Measurements from ENCODE around the gene WDR59.
"Not testable (repeated sequence)": the region's sequence is repeated elsewhere in the genome, so short reads cannot be mapped to it uniquely, and the experiment has no call there.

Gene WDR59

DNA sequence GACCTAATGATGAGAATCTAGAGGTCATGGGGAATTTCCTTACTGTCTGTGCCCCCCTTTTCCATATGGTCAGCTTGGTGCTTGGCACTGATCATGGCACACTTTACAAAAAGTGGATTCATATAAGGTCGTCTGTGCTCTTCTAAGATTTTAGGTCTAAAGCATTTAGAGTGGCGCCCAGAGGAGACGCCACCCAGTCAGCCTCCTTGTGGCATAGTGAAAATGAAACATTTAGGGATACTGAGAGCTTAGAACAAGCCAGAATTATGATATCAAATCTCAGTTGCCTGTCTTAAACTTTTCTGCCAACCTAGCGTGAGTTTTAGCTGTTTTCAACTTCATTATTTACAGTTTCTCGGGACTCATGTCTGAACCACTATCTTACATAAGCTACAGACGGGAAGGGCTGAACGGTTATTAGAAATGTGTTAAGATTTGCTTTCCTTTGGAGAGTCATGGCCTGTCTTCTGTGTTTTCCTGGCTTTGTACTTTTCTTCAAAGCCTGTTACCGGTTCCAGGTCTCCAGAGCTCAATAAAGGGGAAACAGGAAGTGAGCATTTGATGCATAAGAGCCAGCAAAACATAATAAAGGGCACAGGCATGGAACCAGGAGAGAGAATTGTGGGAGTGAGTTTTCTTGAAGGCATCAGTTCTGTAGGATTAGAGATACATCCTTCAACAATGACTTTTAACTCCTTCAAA, 27.6 kb upstream of the WDR59 start:
- peak; percentile 38 for DNase-seq

DNA sequence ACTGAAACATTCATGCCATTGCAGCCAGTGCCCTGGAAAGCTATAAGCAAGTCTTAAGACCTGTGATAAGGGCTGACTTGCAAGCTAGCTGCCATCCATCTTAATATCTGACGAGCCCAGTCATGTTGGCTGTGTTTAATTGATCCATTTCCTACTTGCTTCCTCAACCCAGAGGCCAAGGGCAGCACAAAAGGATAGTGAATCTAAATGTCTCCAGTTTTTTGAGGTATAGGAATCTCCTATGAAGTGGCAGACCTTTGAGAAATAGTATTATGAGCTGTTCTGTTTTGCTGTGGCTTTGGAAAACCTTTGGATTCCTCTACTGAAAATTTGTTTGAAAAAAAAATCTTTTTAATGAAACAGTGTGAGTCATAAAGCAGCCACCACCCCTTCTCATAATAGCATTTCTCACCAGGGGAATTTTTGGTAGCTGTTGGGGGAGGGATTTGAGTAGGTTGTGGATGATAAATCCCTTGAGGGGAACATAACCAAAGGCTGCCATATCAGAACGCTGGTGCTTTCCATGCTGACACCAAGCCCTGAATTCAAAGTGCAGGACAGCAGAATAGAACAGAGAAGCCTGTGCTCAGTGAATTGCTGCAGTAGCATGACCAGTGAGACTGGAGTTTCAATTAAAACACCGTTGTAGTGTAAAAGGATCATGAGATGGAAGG, 26.8 kb upstream of the WDR59 start:
- DNase-seq, result peak; percentile 37

DNA sequence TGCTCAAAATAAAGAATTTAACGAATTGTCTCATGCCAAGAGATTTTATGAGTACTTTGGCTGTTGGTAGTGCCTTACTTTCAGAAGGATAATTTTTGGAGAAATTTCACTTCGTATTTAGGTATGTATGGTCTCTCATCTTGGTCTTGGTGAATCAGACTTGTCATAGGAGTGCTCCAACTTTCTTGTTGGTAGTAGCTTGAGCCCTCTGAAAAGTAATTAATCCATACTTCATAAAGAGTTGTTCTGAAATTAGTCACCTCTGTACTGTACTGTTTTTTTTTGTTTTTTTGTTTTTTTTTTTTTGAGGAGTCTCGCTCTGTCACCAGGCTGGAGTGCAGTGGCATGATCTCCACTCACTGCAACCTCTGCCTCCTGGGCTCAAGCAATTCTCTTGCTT, 25.5 kb upstream of the WDR59 start:
- DNase-seq, result no peak

DNA sequence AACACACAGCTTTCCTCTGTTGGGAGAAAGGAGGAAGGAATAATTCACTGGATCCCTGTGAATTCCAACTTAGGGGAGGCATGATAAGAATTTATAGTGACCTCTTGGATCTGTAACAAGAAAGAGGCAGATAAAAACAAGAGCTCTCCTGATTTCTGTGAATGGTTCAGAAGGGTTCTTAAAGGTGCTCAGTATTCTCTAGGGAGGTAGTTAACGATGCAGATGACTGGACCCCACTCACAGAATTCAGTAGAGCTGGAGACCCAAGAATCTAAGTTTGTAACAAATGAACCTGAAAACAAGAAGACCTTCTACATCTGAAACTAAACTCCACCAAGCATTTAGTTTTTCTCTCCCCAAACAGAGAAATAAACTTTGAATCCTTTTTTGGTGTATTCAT, 22.5 kb upstream of the WDR59 start:
- no peak for DNase-seq

DNA sequence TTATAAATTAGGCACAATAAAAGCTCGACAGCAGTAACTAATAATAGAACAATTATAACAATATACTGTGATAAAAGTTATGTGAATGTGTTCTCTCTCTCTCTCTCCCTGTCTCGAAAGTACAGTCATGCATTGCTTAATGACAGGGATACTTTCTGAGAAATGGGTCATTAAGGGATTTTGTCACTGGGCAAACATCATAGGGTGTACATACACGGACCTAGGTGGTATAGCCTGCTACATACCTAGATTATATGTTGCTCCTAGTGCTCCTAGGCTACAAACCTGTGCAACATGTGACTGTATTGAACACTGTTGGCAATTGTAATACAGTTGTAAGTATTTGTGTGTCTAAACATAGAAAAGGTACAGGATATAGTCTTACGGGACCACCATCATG, 20.8 kb upstream of the WDR59 start:
- DNase-seq, result no peak

DNA sequence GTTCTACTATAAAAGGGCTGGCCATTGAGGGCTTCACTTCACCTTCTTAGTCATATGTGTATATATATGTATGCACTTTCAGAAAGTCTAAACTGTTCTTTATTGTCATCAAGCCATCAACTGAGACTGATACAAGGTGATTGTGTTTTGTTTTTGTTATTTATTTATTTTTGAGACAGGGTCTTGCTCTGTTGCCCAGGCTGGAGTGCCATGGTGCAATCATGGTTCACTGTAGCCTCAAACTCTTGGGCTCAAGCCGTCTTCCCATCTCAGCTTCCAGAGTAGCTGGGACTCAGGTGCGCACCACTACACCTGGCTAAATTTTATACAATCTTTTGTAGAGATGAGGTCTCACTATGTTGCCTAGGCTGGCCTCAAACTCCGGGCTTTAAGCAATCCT, 19.5 kb upstream of the WDR59 start:
- DNase-seq, result no peak

DNA sequence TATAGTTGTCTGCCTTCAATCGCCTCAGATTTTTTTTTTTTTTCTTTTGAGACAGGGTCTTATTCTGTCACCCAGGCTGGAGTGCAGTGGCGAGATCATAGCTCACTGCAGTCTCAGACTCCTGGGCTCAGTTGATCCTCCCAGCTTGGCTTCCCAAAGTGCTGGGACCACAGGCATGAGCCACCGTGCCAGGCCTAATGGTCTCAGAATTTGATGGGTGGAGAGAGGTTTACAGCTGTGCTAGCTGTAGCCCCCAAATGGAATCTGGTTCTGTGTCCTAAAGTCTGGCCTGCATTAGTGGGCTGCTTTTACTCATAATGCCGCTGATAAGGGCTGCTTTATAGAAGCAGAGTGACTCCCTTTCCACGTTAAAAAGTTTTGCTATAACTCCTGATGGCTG, 19.0 kb upstream of the WDR59 start:
- no peak for DNase-seq

DNA sequence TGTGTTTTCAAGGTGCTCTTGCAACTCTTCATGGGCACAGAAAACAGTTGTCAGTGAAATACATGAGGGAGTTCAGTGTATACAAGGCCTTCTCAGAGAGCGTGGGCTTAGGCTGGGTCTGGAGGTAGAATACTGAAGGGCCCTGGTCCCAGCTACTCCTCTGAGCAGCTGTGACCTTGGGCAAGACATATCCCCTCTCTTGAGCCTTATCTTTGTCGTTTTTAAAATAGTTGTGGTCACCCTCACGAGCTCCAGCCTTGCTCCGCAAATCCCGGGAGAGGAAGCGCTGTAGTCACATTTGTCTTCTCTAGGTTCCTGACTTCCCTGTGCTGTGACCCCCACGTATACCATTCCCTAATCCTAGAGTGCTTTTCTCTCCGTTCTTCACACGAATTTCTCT, 17.6 kb upstream of the WDR59 start:
- peak; percentile 55 for DNase-seq

DNA sequence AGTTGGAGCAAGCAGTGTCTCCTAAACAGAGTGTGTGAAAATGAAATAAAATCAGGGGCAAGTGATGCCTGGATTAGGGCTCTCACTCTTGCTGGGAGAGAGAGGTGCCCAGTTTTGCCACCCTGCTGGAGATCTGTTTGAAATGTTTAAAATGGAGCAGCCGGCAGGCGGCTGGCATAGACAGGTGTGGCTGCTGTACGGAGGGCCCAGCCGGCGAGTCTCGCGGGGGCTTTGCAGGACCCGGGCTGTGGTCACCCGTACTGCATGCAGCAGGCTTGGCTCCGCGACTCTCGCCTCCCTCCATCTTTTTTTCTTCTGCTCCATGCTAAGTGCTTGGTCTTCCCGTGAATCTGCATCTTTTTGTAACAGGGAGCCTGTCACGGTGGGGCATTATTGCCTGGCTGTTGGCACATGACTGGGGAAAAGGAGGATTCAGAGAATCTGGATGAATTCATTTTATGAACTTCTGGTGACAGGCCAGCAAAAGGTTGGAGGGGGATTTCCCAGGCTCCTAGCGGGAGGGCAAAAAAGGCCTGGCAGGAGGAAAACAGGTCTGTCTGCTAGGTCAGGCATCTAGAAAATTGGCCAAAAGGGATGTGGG, 15.7 kb upstream of the WDR59 start:
- no peak for DNase-seq

DNA sequence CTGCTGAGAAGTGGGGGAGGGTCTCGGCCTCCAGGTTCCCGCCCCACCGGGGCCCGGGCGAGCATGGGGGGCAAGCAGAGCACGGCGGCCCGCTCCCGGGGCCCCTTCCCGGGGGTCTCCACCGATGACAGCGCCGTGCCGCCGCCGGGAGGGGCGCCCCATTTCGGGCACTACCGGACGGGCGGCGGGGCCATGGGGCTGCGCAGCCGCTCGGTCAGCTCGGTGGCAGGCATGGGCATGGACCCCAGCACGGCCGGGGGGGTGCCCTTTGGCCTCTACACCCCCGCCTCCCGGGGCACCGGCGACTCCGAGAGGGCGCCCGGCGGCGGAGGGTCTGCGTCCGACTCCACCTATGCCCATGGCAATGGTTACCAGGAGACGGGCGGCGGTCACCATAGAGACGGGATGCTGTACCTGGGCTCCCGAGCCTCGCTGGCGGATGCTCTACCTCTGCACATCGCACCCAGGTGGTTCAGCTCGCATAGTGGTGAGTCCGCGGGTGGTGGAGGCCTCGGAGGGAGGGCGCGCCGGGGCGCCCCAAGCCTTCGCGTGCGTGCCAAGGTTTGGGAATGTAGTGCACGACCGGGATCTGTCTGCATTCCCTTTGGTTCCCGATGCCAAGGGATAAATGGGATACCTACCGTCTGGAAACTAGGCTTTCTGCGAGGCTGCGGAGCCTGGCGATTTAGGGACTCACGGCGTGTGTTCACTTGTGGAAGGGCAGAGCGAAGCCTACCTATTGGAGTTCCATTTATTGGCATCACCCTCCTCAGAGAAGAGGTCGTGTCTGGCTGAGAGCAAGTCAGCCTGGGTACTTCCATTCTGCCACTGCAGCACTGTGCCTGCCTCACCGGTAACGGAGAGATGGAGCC, 14.9 kb upstream of the WDR59 start:
- no peak for DNase-seq

DNA sequence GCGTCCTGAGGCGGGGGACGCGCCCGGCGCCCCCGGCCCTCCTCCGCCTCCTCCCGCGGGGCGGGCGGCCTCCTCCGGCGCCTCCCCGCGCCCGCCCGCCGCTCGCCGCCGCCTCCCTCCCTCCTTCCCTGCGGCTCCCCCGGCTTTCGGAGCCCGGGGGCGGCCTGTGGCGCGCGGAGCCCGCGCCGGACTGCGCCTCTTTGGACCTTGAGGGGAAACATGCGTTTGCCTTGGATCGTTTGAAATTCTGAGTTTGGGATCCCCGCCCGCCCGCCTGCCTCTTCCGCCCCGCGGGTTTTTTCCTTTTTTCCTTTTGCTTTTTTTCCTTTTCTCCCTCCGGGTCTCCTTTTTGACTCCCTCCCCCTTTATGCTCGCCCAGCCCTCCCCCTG, 14.3 kb upstream of the WDR59 start:
- no peak for DNase-seq

DNA sequence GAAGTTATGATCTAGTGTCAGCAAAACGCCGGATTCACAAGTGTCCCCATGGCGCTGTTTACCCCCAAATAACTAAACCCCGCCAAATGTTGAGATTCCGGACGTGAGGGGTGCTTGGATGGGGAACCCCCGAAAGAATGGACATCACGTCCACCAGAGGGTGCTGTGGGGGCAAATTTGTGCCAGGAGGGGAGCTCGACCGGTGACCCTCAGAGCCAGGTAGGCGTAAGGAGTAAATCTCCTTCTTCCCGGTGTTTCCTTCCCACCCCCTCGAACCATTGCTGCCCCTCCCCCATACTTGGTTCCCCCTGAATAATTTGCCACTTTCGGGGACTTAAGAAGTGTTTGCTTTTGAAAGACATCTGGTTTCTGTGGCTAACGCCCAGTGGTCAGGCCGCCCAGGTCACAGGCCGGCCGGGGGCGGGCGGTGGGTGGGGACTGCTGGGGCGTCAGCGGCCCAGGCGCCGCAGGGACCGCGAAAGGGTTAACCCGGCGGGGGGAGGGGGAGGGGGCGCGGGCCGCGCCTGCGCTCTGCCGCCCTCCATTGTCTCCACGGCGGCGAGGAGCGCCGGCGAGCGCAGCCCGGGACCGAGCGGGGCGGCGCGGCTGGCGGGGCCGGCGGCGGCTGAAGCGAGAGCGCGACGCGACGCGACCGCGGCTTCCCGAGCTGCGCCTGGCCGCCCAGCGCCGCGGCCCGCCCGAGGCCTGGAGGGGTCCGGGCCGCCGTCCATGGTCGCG, 13.7 kb upstream of the WDR59 start, which contains the start of gene ZNRF1:
Gene ZNRF1, plus strand, starts transcription at position 544 of the 738 bp plus-strand sequence. CDS start 648 bp downstream, outside the sequence.
- peak; percentile 71 for DNase-seq

DNA sequence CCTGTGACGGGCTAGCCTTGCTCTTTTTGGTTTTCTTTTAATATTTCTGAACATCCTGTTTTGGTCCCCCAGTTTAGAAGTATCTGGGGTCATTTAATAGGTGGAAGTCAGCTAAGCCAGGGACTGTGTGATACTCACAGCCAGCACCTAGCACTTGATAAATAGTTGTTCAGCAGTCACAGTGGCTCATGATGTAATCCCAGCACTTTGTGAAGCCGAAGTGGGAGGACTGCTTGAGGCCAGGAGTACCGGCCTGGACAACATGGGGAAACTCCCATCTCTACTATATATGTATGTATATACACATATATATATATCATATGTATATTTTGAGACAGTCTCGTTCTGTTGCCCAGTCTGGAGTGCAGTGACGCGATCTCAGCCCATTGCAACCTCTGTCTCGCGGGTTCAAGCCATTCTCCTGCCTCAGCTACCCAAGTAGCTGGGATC, 12.1 kb upstream of the WDR59 start:
- DNase-seq, result no peak

DNA sequence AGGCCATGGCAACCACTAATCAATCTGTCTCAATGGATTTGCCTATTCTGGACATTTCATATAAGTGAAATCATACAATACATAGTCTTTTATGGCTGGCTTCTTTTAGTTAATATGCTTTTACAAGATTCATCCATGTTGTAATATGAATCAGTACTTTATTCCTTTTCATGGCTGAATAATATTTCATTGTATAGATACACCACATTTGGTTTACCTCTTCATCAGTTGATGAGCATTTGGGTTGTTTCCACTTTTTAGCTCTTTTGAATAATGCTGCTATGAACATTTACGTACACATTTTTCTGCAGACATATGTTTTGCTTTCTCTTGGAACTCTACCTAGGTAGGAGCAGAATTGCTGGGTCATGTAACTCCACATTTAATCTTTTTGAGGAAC, 11.1 kb upstream of the WDR59 start:
- DNase-seq, result no peak

DNA sequence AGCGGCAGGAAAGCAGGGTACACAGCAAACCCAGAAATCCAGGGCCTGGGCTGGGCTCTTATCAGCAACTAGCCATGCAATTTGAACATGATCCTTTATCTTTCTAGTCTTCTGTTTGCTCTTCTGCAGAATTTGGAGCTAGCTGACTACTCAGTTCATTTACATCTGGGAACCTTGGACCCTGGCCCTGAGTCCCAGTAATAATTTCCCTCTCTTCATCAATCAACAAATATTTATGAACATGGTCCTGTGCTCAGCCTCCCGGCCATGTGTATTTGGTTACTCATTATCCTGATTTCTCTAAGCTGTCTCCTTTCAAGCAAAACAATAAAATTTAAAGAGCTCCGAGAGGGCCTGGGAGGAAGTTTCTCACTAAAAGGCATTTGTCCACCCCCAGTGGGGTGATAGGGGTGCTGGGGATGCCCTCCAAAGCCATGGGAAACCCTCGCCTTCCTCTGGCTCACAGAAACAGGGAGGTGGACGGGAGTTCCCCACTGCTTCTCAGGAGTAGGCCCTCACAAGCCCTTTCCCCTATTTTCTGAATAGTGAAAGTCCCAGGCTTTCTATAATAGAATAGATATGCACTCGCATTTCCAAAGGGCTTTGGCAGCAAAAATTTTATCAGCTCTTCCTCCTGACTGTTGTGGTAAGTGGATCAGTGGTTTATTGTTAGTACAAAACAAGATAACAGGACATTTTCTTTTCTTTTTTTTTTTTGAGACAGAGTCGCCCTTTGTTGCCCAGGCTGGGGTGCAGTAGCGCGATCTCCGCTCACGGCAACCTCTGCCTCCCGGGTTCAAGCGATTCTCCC, 6.9 kb upstream of the WDR59 start:
- DNase-seq, result no peak

DNA sequence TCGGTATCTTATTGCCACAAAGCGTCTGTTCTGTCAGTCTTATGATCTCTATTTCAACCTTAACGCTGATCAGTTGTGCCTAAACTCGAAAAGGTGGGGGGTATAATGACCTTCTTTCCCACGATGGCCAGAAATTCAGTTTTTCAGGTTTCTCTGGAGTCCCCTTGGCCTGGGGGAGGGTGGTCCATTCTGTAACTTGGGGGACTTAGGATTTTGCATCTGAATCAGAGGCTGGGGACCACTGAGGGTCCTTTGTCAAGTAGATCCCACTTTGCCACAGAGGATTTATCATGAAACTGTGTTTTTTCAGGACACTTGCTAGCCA, 6.3 kb upstream of the WDR59 start:
- DNase-seq, result no peak

DNA sequence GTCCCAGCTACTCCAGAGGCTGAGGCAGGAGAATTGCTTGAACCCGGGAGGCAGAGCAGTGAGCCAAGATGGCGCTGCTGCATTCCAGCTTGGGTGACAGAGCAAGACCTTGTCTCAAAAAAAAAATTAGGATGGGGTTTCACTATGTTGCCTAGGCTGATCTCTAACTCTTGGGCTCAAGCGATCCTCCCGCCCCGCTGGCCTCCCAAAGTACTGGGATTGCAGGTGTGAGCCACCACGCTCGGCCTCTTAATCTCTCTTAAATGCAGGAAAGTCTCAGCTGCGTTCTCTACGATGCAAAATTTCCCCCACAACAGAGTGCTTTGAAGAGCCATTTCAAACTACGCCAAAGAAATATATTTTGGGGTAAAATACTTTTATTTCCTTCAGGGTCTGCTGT, 5.9 kb upstream of the WDR59 start:
- DNase-seq, result no peak

DNA sequence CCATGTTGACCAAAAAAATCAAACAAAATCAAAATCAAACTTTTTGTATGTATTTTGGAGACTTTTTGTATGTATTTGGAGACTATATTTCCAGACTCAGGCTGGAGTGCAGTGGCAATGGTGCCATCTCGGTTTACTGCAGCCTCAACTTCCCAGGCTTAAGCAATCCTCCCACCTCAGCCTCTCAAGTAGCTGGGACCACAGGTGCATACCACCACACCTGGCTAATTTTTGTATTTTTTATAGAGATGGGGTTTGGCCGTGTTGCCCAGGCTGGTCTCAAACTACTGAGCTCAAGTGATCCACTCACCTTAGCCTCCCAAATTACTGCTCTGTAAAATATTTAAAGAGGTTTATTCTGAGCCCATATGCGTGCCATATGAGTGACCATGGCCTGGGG, 4.9 kb upstream of the WDR59 start:
- DNase-seq, result not testable (repeated sequence)

DNA sequence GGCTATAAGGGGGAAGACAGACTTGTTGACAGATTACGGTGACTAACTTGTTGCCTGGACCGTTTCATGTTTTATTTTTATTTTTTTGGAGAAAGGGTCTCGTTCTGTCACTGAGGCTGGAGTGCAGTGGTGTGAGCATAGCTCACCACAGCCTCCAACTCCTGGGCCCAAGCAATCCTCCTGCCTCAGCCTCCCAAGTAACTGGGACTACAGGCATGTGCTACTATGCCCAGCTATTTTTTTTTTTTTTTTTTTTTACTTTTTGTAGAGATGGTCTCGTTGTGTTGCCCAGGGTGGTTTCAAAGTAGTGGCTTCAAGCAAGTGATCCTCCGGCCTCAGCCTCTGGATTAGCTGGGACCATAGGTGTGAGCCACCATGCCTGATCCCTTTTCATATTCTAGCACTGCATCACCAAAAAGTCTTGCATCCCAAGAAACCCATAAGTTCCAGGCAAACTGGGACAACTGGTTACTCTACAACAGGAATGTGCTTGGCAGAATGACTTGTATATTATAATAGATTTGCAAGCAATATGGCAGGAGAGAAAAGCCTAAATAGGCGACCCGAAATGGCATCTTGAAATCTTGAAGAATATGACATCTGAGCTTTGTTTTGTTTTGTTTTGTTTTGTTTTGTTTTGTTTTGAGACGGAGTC, 2.2 kb upstream of the WDR59 start:
- no peak for DNase-seq

DNA sequence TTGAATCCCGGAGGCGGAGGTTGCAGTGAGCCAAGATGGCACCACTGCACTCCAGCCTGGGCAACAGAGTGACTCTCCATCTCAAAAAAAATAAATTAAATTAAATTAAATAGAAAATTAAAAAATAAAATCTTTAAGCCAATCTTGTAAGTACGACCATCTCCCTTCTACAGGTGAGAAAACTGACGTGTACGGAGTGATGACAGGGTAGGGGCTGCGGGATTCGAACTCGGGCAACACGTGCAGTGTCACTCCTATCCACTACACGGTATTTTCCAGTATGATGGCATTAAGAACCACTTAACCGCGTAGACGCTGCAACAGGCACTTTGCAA, 762 bp downstream of the WDR59 start:
- DNase-seq, result no peak

DNA sequence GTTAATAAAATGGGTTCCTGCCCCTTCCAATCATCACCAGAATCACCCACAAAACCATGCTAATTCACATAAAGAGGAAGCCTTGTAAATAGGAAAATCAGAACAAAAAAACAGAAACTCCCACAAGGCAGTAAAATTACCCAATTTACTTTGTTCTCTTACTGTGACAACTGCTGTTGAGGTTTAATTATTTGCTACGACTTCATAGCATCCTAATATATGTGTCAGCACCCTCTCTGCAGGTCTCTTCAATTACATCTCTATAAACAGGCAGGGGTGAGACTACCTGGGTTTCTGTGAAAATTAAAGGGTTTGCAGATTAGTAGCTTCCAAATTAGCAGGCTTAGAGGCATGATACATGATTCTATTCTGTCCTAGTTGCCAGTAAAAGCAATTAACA, 2.7 kb downstream of the WDR59 start:
- peak; percentile 6 for DNase-seq

All from MV-4-11 (cell line).